NT2/D1 (cell line): ENCODE measurements around the gene GIT1.

Experiments used
- SUZ12 ChIP-seq: IDR thresholded peaks from 2 replicates; pipeline ENCODE4 v1.6.1; 2011; ENCODE audit not compliant: insufficient read length, insufficient read depth; ENCODE audit errors: extremely low read depth
- YY1 ChIP-seq: IDR thresholded peaks from 2 replicates; pipeline ENCODE4 v1.6.1; 2011; ENCODE audit not compliant: insufficient read length, insufficient read depth
- ZNF274 ChIP-seq: IDR thresholded peaks from 2 replicates; pipeline ENCODE4 v1.6.1; 2011; ENCODE audit warnings: mild to moderate bottlenecking, low read depth, low read length

- TF ChIP-seq YY1 (no peak), ZNF274 (no peak), SUZ12 (no peak)
Measured at GRCh38 chr17:29619251-29619650, 29.8 kb upstream of the GIT1 start.
